ENCODE measurements around the gene IFNL1.
"Not testable (repeated sequence)": the region's sequence is repeated elsewhere in the genome, so short reads cannot be mapped to it uniquely, and the experiment has no call there.

IFNL1 gene

DNA sequence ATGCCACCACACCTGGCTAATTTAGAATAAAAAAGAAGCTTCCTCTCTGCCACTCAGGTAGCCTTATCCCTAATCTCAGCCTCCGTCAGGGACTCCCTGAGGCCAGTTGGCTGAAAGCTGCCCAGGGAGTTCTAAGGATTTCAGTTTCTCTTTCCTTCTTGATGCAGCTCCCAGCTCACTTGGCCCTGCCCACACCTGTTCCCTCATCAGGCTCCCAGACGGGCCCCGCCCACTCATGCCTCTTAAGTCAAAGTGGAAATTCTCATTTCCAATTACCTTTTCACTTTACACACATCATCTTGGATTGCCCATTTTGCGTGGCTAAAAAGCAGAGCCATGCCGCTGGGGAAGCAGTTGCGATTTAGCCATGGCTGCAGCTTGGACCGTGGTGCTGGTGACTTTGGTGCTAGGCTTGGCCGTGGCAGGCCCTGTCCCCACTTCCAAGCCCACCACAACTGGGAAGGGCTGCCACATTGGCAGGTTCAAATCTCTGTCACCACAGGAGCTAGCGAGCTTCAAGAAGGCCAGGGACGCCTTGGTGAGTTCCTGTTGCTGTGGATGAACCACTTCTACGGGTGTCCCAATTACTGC lies at the start of gene IFNL1:
TSS of gene IFNL1 (plus strand) at position 353 of the 591 bp plus-strand sequence. CDS start at position 368, 15 bp downstream.
- ATAC-seq: no peak

DNA sequence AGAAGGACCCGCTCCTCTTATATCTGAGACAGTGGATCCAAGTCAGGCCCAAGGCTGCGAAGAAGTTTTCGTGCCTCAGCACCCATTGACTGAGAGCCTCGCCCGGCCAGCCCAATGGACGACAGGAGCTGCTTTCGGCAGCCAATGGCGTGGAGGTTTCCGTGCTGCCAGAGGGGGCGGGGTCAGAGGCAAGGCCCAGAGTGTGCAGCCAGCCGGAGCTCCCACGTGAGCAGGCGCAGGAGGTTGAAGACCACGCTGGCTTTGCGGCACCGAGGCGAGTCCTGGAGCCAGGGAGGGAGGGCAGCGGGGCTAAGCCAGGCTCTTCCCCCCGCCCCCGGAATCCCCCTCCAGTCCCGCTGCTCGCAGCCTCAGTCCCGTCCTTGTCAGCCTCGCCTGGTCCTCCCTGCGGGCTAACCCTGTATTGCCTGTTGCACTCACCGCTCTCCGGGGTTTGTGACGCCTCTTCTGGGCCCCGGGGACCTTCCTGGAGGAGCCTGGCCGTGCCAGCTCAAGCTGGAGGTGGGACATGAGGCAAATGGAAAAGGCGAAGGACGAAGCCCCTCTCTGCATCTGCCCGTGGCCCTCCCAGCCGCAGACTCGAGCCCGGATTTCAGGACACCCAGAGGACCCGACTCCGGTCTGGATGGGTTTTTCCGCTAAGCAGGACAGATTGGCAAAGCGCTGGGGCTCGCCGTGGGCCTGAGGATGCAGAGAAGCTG lies 49.1 kb upstream of the IFNL1 start:
- ATAC-seq: peak; percentile 37 to 64

DNA sequence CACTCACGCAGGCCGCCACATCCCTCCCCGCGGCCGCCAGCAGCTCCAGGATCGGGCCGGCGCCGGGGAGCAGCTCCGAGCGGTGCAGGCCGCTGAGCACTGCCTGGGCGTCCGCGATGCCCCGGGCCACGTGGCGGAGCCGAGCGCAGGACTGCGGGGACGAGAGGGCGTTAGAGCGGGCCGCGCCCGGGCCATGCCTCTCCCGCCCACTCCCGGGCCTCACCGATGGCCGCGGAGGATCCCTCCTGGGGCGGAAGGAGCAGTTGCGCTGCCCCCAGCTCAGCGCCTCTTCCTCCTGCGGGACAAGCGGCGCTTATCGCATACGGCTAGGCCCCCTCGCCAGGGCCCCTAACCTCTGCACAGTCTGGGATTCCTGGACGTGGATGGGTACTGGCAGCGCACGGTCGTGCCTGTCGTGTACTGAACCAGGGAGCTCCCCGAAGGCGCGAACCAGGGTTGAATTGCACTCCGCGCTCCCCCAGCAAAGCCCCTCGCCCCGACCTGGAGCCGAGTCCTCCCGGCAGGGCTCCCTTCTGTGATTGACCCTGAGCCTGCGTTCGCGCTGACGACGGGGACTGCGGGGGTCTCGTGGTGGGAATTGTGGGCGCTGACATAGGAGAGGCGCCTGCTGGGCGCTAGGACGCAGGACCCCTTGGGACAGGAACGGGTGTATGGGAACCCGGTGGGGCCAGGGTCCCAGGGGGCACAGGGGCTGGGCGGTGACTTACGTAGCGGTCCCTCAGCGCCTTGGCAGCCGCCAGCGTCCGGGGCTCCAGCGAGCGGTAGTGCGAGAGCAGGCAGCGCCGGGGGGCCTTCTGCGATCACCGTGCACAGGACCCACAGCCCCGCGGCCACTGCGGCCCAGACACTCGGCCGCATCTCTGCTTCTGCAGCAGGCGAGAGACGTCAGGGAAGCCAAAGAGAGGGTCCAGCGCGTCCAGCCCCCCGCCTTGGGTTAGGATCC lies 48.2 kb upstream of the IFNL1 start:
- peak in 1 of 2 donors; percentile 53 for ATAC-seq

DNA sequence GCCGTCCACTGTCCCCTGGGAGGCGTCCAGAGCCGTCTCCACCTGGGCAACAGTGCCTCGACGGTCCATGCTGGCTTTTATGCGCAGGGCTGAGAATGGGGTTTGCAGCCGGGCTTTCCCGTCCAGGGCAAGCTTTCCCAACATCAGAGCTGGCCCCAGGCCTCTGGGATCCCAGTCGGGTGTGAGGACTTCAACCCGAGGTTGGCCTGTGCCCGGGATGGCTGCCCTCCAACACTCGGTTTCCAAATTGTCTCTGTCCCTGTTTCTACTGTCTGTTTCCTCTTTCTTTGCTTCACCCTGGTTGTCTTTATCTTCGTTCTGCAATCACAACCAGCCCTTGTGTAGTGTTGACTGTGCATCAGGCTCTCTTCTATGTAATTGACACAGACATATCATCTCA lies 47.4 kb upstream of the IFNL1 start, which contains the start of gene IFNL4:
TSS of gene IFNL4 (minus strand) at position 51 of the 400 bp plus-strand sequence.
- ATAC-seq: no peak

DNA sequence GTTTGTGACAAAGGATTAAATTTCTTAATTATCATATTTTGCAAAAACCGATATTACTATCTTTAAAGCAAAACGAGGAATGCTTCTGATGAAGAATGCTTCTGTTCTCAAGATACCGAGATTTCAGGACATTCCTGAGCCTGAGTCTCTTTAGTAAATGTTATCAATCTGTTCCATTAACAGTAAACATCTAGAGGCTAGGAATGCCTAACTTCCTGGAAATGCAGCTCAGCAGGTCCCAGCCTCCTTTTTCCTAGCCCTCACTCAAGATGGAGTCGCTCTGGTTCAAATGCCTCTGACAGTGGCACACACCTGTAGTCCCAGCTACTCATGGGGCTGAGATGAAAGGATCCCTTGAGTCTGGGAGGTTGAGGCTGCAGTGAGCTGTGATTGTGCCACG lies 45.1 kb upstream of the IFNL1 start:
- no peak for ATAC-seq

DNA sequence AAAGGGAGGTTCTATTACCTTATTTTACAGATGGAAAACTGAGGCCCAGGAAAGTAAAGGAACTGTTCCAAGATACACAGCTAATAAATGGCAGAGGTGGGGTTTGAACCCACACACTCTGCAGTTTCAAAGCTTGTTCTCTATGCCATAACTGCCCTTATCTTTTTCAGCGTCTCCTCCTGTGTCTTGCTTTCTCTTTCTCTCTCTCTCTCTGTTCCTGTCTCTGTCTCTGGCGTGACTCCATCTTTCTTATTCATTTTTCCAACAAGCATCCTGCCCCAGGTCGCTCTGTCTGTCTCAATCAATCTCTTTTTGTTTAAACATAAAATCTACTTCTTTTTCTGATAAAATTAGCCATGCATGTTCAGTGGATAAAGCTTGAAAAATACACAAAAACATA lies 44.4 kb upstream of the IFNL1 start:
- ATAC-seq: no peak

DNA sequence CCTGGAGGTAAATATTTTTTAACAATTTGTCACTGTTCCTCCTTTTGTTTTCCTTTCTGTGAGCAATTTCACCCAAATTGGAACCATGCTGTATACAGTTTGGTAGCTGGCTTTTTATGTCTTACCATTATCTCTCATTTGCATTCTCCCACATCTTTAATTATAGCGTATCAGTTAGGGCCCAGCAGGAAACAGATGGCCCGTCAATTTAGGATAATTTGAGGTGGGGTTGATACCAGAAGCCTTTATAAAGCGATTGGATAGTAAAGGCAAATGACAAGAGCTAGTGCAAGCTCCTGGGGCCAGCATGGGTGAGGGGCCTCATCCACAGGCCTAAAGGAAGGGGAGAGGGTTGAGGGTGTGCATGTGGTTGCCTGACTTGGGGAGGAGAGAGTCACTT lies 43.7 kb upstream of the IFNL1 start:
- ATAC-seq: no peak

DNA sequence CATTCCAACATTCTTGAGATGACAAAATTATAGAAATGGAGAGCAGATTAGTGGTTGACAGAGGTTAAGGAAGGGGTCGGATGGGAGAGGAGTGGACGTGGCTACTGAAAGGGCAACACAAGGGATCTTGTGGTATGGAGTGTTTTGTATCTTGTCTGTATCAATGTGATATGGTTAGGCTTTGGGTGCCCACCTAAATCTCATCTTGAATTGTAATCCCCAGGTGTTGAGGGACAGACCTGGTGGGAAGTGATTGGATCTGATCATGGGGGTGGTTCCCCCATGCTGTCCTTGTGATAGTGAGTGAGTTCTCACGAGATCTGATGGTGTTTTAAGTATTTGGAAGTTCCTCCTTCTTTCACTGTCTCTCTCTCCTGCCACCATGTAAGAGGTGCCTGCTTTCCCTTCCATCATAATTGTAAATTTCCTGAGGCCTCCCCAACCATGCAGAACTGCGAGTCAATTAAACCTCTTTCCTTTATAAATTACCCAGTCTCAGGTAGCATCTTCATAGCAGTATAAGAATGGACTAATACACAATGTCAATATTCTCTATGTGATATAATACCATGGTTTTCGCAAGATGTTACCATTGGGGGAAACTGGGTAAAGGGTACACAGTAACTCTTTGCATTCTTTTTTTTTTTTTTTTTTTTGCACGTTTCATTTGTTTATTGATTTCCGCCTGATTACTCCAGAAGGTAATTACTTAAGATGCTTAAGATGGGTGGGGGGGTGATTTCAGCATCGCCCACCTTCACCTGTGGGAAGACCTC lies 42.6 kb upstream of the IFNL1 start:
- no peak for ATAC-seq

DNA sequence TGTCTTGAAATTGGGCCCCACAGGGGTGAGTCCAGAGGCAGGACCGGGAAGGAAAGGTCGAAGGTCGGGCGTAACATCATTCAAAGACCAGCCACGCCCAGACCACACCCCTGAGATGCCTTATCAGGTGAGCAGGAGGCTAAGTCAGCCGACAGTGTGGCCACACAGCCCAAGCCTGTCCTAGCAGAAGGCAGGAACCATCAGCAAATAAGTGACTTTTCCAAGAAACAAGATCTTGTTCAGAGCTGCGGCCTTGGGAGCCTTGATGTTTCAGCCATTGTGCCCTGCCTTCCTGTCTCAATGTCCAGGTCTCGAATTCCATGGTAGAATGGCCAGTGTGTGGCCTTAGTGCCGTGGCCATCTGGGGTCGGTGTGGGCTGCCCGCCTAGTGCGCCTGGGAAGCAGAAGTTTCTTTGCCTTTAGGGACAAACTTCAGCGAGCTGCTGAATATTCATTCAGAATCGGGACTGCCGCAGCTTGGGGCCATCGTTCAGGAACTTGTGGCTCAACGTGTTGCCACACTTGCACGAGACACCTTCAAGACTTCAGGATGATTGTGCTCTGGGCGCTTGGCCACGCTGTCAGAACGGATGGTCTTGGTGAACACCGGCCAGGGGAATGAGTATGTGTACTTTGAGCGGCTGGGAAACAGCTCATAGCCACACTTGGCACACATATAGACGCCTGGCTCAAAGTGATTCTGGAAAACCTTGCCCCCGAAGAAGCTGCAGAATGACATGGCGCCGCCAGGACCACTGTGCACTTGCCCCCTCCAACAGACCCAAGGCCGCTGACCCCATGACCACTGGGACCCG lies 41.5 kb upstream of the IFNL1 start:
- ATAC-seq: no peak

DNA sequence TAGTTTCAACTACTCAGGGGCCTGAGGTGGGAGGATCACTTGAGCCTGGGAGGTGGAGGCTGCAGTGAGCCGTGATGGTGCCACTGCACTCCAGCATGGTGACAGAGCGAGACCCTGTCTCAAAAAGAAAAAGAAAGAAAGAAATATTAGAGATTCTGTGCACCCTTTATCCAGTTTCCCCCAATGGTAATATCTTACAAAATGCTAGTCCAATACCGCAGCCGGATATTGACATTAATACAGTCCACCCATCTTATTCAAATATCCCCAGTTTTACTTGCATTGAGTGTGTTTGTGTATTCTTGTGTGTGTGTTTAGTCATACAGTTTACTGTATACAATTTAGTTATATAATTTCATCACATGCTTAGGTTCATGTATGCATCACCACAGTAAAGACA lies 39.0 kb upstream of the IFNL1 start:
- ATAC-seq: no peak

DNA sequence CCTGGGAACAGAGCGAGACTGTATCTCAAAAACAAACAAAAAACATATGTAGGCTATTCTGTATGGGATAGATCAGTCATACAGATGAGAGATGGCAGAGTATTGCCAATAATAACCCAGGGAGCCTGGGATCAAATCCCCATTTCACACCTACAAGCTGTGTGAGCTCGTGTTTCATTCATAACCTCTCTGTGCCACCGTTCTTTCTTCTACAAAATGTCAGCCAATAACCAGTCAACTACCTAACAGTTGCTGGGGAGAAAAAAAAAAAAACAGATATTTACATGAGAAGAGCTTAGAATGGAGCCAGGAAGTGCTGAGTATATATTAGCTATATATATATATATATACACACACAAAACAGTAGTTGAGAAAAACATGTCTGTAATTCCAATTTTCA lies 34.5 kb upstream of the IFNL1 start:
- ATAC-seq: no peak

DNA sequence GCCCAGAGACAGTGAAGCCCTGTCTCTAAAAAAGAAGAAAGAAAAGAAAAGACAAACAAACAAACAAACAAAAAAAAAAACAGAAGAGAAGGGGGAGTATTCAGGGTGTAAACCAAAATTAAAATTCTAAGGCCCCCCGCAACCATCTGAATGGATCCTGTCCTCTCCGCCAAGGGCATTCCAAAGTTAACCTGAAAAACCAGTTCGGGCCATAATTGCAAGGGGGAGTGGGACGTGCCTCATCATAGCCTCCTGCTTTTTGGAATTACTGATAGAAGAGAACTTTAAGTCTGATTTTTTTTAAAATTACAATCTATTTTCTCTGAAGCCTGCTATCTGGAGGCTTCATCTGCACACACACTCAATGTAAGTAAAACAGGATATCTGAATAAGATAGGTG lies 33.7 kb upstream of the IFNL1 start:
- ATAC-seq: no peak

DNA sequence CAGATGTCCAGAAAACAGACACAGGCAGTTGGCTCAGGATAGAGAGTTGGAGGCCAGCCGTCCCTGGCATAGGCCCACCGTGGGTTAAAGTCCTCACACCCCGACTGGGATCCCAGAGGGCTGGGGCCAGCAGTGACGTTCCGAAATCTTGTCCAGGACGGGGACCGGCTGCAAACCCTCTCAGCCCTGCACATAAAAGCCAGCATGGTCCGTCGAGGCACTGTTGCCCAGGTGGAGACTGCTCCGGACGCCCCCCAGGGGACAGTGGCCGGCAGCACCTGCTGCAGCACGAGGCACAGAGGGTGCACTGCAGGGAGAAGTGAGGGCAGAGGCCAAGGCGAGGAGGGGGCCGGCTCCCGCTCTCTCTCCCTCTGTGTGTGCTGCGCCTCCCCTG lies 32.3 kb upstream of the IFNL1 start:
- no peak for ATAC-seq

DNA sequence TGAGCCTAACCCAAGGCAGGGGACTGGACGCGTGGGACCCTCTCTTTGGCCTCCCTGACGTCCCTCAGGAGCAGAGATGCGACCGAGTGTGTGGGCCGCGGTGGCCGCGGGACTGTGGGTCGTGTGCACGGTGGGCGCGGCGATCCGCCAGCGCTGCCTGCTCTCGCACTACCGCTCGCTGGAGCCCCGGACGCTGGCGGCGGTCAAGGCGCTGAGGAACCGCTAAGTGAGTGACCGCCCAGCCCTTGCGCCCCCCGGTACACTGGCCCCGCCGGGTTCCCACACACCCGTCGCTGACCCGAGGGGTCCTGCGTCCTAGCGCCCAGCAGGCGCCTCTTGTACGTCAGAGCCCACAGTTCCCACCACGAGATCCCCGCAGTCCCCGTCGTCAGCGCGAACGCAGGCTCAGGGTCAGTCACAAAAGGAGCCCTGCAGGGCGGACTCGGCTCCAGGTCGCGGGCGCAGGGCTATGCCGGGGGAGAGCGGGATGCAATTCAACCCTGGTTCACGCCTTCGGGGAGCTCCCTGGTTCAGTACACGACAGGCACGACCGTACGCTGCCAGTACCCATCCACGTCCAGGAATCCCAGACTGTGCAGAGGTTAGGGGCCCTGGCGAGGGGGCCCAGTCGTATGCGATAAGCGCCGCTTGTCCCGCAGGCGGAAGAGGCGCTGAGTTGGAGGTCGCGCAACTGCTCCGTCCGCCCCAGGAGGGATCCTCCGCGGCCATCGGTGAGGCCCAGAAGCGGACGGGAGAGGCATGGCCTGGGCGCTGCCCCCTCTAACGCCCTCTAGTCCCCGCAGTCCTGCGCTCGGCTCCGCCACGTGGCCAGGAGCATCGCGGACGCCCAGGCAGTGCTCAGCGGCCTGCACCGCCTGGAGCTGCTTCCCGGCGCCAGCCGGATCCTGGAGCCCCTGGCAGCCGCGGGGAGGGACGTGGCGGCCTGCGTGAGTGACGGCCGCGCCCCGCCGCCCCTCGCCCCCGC lies 31.6 kb upstream of the IFNL1 start:
- ATAC-seq: no peak

DNA sequence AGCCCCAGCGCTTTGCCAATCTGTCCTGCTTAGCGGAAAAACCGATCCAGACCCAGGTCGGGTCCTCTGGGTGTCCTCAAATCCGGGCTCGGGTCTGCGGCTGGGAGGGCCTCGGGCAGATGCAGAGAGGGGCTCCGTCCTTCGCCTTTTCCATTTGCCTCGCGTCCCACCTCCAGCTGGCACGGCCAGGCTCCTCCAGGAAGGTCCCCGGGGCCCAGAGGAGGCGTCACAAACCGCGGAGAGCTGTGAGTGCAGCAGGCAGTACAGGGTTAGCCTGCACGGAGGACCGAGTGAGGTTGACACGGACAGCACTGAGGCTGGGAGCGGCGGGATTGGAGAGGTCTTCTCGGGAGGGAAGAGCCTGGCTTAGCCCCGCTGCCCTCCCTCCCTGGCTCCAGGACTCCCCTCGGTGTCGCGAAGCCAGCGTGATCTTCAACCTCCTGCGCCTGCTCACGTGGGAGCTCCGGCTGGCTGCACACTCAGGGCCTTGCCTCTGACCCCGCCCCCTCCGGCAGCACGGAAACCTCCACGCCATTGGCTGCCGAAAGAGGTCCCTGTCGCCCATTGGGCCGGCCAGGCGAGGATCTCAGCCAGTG lies 30.8 kb upstream of the IFNL1 start:
- no peak for ATAC-seq

DNA sequence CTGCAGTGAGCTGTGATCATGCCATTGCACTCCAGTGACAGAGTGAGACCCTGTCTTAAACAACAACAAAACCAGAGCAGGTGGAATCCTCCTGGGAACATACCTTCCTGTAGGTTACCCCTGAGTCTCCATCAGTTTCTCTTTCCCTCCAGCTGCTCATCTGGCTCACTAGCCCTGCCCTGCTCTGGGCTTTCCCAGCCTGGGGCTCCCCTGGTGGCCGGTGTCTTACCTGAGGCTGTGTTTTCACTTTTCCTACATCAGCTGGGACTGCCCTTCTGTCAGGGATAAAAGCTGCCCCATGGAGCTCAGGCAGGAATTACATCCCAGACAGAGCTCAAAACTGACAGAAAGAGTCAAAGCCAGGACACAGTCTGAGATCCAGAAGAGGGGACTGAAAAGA lies 28.1 kb upstream of the IFNL1 start, which contains the start of gene IFNL2:
TSS of gene IFNL2 (plus strand) at position 312 of the 400 bp plus-strand sequence. CDS start 173 bp downstream, outside the sequence.
- ATAC-seq: peak; percentile 49 to 74

DNA sequence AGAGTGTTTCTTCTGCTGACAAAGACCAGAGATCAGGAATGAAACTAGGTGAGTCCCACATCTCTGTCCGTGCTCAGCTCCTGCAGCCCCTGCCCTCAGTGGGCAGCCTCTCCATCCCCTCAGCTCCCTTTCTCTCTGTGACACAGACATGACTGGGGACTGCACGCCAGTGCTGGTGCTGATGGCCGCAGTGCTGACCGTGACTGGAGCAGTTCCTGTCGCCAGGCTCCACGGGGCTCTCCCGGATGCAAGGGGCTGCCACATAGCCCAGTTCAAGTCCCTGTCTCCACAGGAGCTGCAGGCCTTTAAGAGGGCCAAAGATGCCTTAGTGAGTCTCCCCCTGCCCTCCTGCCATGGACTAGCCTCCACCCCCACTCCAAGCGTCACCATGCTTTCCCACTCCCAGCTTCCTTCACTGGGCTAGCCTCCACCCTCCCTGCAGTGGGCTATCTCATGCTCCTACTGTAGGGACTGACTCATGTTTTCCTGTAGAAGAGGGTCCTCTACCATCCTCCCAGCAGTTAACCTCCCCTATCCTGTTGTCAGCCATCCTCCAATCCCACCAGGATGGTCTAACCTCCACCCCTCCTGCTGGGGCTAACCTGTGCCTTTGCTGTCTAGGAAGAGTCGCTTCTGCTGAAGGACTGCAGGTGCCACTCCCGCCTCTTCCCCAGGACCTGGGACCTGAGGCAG lies 27.5 kb upstream of the IFNL1 start:
- peak in 1 of 2 donors; percentile 8 for ATAC-seq

DNA sequence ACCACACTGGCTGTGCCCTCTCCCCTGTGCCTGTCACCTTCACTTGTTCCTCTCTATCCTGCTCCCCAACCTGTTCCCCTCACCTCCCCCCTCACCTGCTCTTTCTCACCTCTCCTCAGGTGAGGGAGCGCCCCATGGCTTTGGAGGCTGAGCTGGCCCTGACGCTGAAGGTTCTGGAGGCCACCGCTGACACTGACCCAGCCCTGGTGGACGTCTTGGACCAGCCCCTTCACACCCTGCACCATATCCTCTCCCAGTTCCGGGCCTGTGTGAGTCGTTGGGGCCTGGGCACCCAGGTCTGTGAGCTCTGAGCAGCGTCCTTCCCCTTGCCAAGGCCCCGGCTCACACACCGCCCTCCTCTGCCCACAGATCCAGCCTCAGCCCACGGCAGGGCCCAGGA lies 26.8 kb upstream of the IFNL1 start:
- not testable (repeated sequence) for ATAC-seq

Measured in activated CD4-positive, CD25-positive, alpha-beta regulatory T cell treated with anti-CD3 and anti-CD28 coated beads, Interleukin-2, amount 50 U/mL, for 24 hours (primary cell).